Measurements from ENCODE around the gene B3GALT4.

GRCh38 chr6:33292996-33293682 lies 16.2 kb downstream of the B3GALT4 start:
- TF ChIP-seq CTCF (IDR thresholded peaks at IDR 0.05; ENCODE audit: insufficient read depth, low read length, poor library complexity, severe bottlenecking) = no peak
- no peak for TF ChIP-seq EZH2phosphoT487 (conservative IDR thresholded peaks at IDR 0.05; ENCODE audit: low read length)
